LNCaP clone FGC (cell line): ENCODE data around the gene ZDHHC4.
A peak's percentile ranks its signal among the peaks of the same experiment; 100 is the strongest.

ENCODE experiments used
- DNase-seq: peaks from one replicate; pipeline ENCODE4 v3.0.0-alpha.2; 2011; ENCODE audit warnings: low read depth
- H3K4me3 ChIP-seq: 2 replicates; pipeline ENCODE4 v1.5.1; 2011; ENCODE audit warnings: mild to moderate bottlenecking, low read depth, low read length, control low read depth
- TF ChIP-seq, protein P1 (sequence below): IDR thresholded peaks from 2 replicates; pipeline ENCODE4 v1.5.1; 2012; ENCODE audit warnings: mild to moderate bottlenecking; ENCODE audit not compliant: control insufficient read depth, insufficient read depth; ENCODE audit errors: extremely low read depth

Gene ZDHHC4

DNA sequence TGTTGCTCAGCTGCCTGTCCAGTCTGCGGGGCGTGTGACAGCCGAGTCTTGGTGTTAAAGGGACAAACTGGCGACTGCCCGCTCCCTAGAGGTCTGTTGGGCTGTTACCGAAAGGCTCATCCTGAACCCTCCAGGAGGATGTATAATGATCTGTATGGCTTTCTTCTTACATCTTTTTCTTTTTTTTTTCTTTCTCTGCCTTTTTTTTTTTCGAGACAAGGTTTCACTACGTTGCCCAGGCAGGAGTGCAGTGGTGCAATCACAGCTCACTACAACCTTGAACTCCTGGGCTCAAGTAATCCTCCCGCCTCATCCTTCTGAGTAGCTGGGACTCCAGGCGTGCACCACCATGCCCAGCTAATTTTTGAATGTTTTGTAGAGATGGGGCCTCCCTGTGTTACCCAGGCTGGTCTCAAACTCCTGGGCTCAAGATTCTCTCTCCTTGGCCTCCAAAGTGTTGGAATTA is 13.4 kb downstream of the ZDHHC4 start:
- TF ChIP-seq, protein P1, sequence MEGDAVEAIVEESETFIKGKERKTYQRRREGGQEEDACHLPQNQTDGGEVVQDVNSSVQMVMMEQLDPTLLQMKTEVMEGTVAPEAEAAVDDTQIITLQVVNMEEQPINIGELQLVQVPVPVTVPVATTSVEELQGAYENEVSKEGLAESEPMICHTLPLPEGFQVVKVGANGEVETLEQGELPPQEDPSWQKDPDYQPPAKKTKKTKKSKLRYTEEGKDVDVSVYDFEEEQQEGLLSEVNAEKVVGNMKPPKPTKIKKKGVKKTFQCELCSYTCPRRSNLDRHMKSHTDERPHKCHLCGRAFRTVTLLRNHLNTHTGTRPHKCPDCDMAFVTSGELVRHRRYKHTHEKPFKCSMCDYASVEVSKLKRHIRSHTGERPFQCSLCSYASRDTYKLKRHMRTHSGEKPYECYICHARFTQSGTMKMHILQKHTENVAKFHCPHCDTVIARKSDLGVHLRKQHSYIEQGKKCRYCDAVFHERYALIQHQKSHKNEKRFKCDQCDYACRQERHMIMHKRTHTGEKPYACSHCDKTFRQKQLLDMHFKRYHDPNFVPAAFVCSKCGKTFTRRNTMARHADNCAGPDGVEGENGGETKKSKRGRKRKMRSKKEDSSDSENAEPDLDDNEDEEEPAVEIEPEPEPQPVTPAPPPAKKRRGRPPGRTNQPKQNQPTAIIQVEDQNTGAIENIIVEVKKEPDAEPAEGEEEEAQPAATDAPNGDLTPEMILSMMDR, result no peak
- no peak for DNase-seq
- peak overlapping the region; percentile 84 for H3K4me3 ChIP-seq

DNA sequence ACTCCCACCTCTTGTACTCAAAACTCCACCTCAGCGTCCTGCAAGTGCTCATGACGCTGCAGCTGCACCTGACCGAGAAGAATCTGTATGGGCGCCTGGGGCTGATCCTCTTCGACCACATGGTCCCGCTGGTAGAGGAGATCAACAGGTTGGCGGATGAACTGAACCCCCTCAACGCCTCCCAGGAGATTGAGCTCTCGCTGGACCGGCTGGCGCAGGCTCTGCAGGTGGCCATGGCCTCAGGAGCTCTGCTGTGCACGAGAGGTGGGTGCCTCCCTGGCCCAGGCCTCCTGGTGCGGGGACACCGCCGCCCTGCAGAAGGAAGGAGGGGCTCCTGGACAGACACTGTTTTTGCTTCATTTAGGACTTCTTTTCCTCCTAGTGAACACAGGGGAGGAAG is 22.8 kb downstream of the ZDHHC4 start:
- TF ChIP-seq, protein P1, result no peak
- no peak overlapping the region for H3K4me3 ChIP-seq
- DNase-seq, result no peak

DNA sequence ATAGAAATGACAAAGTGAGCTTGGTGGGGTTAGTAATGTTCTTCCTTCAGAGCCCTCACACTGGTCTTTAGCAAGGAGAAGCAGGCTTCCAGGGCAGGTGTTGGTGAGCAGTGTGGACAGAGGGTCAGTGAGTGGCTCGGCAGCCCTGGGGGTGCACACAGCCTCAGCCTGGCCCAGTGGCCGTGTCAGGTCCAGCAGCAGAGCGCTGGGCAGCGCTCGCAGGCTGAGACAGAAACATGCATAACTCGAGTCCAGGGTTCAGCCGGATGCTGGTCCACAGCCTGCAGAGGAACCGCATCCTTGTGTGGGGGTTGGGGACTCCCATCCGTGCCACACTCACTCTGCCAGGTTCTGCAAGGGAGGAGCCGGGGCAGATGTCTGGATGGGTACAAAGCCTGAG is 27.2 kb downstream of the ZDHHC4 start:
- no peak for DNase-seq
- no peak overlapping the region for H3K4me3 ChIP-seq

DNA sequence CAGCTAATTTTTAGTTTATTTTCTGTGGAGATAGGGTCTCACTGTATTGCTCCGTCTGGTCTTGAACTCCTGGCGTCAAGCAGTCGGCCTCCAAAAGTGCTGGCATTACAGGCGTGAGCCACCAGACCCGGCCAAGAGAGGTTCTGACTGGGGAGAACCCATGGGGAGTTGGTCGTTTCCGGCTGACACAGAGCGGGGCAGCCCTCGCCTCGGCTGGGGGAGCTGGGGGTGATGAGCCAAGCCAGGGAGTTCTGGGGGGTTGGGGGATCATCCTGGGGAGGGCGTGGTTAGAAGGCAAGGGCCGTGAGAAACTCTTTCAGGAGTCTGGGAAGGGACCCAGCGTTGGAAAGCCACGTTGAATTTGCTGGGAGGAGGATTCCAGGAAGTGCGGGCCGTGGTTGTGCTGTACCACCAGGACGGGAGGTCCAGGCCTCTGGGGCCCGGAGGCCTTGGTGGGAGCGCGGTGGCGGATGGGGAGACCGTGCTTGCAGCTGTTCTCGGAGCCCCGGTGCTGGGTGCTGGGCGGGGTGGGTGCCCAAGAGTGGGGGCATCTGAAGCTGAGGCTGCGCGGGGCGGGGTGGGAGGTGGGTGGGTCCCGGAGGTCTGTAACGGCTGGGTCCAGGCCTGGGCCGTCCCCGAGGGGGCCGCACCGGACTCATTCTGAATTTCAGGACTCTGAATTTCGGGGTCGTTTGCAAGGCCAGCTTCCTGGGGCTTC is 29.8 kb downstream of the ZDHHC4 start:
- no peak for DNase-seq

More for the DNA sequence above, 27.2 kb downstream of the ZDHHC4 start:
- TF ChIP-seq, protein P1, result no peak

DNA sequence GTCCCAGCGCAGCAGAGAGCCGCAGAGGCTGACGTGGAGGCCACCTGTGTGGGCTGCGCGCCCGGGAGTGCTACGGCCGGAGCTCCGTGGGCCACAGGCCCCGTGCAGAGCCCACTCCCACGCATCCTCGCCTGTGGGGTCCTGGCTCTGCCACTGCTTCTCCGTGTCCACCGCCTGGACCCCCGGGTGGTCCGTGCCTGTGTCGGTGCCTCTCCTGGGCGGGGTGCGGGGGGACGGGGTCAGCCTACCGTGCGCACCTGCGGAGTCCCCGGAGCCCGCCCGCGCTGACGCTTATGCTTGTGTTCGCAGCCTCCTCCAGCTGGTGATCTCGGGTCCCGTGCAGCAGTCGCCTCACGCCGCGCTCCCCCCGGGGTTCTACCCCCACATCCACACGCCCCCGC is 30.4 kb downstream of the ZDHHC4 start:
- no peak for DNase-seq
- TF ChIP-seq, protein P1, result no peak
- H3K4me3 ChIP-seq, result no peak overlapping the region

More for the DNA sequence above, 29.8 kb downstream of the ZDHHC4 start:
- H3K4me3 ChIP-seq, result no peak overlapping the region
- TF ChIP-seq, protein P1, result no peak

DNA sequence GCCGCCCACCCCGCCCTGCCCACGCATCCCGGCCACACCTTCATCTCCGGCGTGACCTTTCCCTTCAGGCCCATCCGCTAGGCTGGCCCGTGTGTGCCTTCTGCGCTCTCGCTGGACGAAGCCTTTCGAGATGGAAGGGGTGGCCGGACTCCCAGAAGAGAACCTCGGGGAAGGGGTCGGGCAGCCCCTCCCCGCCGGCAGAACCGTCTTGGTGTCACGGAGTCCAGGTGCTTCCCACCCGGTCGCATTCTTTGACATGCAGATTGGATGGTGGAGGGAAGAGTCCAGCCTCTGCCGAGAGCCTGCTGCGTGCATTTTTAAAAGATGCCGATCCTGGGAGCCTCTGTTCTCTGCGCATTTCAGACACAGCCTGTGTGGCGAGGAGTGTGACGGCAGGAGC is 30.8 kb downstream of the ZDHHC4 start:
- DNase-seq, result no peak
- no peak overlapping the region for H3K4me3 ChIP-seq
- TF ChIP-seq, protein P1, result no peak

DNA sequence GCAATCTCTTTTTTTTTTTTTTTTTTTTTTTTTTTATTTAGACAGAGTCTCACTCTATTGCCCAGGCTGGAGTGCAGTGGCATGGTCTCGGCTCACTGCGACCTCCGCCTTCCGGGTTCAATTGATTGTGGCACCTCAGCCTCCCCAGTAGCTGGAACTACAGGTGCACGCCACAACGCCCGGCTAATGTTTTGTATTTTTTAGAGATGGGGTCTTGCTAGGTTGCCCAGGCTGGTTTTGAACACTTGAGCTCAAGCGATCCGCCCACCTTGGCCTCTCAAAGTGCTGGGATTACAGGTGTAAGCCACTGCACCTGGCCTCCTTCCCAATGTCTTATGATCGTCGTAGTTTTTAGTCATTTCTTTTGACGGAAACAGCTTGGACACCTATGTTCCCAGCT is 31.5 kb downstream of the ZDHHC4 start:
- DNase-seq, result no peak
- TF ChIP-seq, protein P1, result no peak
- no peak overlapping the region for H3K4me3 ChIP-seq
